Fibroblast of the conjunctiva (primary cell): ENCODE measurements around the gene PSD.

Experiments used
- DNase-seq: peaks from one replicate; pipeline ENCODE4 v3.0.0-alpha.2; 2010; ENCODE audit warnings: low read depth

Gene PSD

DNA sequence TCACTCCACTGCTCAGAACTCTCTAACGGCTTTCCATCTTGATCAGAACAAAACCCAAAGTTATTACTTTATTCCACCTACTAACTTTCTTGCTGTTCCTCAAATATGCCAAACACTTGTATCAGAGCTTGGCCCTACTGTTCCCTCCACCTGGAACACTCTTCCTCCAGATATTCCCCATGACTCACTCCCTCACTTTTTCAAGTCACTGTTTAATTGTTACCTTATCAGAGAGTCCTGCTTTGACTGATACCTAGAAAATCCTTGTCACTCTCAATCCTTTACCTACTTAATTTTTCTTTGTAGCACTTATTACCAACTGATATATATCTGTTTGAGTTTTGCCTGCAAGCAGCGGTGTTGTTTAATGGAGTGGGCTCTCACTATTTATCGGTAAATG lies 28.7 kb downstream of the PSD start:
- no peak for DNase-seq

DNA sequence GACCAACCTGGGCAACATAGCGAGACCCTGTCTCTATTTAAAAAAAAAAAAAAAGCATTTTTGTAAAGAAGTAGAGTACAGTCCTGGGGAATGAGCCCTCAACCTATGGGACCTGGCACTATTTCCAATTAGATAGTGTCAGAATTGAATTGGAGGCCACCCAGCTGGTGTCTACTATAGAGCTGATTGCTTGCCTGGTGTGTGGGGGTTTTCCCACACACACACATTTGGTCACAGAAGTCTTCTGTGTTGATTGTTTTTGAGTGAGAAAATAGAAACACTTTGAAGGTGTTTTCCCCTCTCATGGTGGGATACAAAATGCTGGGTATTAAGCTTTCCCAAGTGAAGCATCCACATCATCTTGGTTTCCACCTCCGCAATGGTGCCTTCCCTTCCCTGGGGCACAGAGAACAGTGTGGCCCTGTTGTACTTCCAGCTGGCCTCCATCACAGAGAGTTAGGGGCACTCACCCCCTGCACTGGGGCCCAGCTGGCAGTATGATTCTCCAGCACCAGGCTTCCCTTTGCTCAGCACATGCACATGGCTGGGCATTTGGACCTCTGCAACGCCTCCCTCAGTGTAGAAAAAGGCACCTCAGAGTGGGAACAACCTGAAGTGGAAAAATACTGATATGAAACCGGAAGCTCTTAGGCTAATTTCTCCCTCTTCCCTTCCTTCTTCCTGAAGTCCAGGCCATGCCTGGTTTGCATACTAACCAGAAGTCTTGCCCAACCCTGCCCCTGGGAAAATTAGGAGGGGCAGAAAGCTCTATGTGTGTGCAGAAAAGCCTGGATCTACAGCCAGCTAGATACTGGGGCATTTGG lies 33.8 kb downstream of the PSD start:
- DNase-seq: no peak

DNA sequence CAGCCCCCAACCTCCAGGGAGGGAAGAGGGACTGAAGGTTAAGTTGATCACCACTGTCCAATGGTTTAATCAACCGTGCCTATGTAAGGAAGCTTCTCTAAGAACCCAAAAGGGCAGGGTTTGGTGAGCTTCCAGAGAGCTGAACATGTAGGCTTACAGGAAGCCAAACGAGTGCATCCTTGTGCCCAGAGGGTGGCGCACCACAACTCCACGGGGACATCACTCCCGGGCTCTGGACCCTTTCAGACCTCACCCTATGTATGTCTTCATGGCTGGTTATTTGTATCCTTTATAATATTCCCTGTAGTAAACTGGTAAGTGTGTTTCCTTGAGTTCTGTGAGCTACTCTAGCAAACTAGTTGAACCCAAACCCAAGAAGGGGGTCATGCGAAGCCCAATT lies 34.5 kb downstream of the PSD start:
- no peak for DNase-seq

DNA sequence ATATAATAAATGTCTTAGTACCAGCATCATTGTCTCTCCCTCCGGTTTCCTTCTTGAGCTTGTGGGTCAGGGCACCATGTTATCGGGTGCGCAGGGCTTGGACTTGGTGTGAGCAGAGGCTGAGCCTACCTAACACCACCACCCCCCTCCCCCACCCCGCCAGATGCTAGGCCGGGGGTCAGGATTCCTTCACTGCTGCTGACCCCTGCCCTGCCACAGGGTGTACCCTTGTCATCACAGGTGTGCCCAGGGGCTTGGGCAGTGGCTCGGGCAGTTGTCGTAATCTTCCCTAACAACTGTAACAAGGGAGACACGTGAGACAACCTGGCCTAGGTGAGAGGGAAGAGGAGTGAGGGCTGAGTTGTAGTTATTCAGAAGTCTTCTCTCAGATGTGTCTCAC lies 35.7 kb downstream of the PSD start:
- DNase-seq: no peak

DNA sequence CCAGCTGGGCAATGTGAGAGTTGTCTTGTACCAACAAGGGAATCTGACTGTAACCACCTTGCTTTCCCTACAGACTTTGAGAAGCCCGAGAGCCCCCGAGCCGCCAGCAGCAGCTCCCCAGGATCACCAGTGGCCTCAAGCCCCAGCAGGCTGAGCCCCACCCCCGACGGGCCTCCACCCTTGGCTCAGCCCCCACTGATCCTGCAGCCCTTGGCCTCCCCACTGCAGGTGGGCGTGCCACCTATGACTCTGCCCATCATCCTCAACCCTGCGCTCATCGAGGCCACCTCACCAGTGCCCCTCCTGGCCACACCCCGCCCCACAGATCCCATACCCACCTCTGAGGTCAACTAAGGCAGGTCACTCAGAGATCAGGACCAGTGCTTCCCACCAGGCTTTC lies 36.6 kb downstream of the PSD start:
- no peak for DNase-seq

DNA sequence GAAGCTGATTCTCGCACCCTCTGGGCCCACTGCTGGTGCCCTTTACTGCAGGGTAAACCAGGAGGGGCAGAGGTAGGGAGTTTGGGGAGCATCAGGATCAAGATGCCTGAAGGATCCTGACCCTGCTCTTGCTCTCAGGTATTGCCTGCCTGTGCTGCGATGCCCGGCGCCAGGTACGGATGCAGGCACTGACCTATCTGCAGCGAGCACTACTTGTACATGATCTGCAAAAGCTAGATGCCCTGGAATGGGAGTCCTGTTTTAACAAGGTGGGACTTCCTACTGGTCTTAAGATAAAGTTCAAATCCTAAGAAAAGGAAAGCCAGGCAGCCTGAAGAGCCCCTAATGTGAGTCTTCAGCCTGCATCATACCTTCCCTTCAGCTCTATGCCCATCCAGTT lies 39.2 kb downstream of the PSD start:
- no peak for DNase-seq

DNA sequence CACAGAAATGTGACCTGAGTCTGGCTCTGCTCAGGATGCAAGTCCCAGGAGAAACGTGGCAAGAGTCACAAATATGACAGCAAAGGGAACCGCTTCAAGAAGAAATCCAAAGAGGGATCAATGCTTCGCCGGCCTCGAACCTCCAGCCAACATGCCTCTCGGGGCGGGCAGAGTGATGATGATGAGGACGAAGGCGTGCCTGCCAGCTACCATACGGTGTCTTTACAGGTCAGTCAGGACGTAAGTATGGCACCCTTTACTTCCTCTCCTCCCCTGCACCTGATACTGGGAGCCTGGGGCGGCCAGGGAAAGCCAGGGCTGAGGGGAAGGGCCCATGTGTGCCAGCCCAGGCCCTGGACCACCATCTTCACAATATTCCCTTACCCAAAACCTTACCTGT lies 41.7 kb downstream of the PSD start:
- no peak for DNase-seq

DNA sequence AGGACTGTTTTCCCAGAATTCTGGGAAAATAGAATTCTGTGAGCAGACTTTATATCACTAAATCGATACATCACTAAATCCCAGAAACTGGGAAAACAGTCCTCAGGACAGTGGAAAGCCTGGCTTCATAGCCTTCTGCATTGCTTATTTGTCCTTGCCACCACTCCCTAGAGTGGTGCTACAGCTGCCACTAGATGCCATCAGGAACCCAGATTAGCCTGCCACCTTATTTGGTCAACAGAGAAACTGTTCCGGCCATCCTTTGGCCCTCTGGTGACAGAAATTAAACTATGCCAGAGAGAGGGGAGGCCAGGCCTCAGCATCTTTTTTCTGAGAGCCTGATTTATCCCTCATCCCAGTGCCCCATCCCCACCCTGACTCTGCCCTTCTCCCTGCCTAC lies 42.7 kb downstream of the PSD start:
- DNase-seq: no peak

DNA sequence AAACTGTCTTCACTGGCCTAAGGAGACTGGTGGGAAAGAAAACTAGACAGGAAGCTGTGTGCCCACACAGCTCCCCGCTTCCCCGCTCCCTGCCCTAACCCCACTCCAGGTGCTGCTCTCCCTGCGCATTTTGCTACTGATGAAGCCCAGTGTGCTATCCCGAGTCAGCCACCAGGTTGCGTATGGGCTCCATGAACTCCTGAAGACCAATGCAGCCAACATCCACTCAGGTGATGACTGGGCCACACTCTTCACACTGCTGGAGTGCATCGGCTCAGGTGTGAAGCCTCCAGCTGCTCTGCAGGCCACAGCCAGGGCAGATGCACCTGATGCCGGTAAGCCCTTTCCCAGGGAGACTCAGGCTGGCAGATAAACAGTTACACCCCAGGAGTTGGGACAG lies 43.3 kb downstream of the PSD start:
- no peak for DNase-seq

DNA sequence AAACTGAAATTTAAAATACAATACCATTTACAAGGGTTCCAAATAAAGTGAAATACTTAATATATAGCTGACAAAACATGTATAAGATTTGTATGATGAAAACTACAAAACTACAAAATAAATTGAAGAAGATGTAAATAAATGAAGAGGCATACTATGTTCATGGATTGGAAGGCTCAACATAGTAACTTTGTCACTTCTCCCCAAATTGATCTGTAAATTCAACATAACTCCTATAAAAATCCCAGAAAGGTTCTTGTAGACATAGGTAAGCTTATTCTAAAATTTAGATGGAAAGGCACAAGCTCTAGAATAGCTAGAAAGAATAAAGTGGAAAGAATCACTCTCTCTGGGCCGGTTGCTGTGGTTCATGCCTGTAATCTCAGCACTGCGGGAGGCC lies 47.3 kb downstream of the PSD start:
- DNase-seq: no peak

DNA sequence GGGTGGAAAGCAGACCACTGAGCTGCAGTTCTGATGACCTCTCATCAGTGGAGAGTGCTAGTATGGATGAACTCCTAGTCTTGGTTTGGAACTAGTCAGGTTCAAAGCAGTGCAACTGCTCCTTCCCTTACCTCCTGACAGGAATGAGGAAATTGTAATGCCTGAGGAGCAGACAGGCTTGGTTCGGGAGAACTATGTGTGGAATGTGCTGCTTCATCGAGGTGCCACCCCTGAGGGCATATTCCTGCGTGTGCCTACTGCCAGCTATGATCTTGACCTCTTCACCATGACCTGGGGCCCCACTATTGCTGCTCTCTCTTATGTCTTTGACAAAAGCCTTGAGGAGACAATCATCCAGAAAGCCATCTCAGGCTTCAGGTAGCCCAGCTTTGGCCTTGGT lies 50.5 kb downstream of the PSD start:
- DNase-seq: no peak

DNA sequence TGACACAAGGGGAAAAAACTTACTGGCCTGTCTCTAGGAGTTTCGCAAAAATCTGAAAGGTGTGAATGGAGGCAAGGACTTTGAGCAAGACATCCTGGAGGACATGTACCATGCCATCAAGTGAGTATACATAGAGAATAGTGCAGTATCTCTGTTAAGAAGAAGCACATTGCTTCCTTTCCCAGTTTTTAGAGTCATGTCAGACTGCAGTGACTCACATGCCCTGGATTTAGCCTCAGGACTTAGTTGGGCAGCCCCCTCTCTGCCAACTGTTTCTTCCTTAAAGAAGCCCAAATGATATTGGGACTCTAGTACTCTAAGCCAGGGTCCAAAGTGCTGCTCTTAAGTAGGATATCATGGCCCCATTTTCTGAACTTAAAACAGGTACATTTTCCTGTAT lies 51.1 kb downstream of the PSD start:
- DNase-seq: no peak

DNA sequence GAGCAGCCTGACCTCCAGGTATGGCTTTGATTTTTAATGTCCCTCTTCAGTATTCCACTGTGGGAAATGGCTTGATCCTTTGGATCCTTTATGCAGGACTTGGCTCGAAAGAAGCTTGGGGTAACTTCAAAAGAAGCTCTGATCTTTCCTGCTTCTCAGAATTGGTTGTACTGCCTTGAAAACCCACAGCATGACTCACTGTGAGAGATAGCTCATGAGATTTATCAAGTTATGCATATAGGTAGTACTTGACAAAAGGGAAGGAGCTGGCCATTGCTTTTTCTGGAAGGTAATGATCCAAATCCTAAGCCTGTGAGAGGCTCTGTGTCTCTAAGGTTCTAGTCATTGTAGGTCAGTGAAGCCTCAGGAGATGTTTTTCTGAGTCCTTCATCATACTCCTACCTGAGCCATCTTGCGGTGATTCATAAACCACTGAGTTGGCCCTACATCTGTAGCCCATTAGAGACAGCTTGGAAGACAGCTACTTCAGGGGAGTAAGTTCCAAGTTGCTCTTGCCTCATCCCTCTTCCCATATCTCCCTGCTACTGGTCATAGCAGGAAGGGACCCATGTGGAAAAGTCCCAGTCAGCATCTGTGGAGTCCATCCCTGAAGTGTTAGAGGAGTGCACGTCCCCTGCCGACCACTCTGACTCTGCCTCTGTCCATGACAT lies 59.7 kb downstream of the PSD start:
- no peak for DNase-seq

DNA sequence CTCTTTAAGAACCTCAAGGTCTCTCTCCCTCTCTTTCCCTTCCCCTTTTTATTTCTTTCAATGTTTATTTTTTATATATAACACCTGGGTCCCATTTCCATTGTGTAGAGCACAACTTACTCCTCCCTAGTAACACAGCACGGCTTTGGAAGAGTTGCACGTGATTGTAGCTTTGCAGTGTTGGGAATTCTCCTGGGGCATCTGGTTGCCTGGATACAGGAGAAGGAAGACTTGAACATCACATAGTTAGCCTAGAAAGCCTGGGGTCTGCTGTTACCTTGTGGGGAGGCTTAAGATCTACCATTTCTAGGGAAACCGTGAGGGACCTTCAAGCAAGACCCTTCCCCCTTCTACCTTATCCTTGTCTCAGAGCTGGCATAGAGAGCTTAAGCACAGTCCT lies 64.1 kb downstream of the PSD start:
- no peak for DNase-seq
